ENCODE data around the gene KISS1R.
"Not testable (repeated sequence)": the region's sequence is repeated elsewhere in the genome, so short reads cannot be mapped to it uniquely, and the experiment has no call there.

Gene KISS1R

GRCh38 chr19:881385-882071, 35.6 kb upstream of the KISS1R start:
- no peak for DNase-seq (ENCODE audit: low read depth)

- no peak for DNase-seq (ENCODE audit: low read depth)
These were observed 34.1 kb upstream of the KISS1R start for GRCh38 chr19:882871-883497.

DNA sequence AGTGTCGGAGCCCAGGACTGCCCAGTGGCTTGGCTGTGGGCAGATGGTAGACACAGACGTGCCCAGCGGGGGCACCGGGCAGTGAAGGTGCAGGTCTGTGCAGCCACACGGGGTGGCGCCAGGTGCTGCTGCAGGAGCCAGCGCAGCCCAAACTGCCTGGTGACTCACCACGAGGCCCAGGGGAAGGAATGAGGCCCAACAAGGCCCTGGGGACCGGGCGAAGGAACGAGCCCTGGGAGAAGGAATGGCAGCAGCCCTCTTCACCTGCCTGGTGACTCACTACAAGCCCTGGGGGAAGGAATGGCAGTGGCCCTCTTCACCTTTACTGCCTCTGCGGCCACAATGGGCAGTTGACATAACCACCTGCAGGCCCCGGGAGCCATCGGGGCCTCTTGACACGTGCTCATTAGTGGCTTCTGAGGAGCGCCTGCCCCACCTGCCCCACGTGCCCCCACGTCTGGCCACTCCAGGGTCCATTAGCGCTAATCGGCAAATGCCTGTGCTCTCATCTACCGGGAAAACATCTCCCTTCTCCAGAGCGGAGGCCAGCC, 33.4 kb upstream of the KISS1R start:
- no peak for DNase-seq (ENCODE audit: low read depth)

- DNase-seq (ENCODE audit: low read depth) = no peak
These were observed 32.5 kb upstream of the KISS1R start for GRCh38 chr19:884420-885211.

- DNase-seq (ENCODE audit: low read depth) = no peak
These were observed 31.5 kb upstream of the KISS1R start for GRCh38 chr19:885536-886224.

- DNase-seq (ENCODE audit: low read depth) = peak; percentile 75
These were observed 30.1 kb upstream of the KISS1R start for GRCh38 chr19:887072-887471.

GRCh38 chr19:887599-887998, 29.5 kb upstream of the KISS1R start:
- no peak for DNase-seq (ENCODE audit: low read depth)

GRCh38 chr19:888581-889385, 28.4 kb upstream of the KISS1R start:
- no peak for DNase-seq (ENCODE audit: low read depth)

DNA sequence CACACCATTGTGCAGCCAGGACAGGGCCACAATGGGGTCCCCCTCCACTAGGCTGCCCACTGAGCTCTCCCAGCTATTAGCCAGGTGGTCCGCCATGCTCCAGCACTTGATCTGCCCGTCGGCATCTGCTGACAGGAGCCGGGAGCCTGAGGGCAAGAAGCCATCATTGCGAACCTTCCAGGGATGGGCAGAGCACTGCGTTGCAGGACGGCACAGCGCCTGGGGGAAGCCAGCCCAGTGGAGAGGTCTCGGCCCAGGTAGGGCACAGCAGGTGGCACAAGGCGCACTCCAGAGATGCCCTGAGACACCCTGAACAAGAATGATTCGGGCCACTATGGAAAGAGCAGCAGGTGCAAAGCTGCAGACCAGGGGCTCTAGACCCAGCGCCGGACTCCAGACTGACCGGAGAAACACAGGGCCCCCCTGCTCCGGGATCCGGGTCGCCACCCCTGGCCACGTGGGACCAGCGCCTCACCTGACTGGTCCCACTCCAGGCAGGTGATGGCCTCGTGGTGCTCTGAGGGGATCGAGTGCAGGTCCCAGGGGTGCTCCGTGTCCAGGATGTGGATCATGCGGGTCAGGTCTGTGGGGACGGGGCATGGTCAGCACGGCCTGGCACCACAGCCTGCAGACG, 27.4 kb upstream of the KISS1R start:
- DNase-seq (ENCODE audit: low read depth) = no peak

GRCh38 chr19:890831-891230, 26.3 kb upstream of the KISS1R start:
- DNase-seq (ENCODE audit: low read depth) = no peak

- DNase-seq (ENCODE audit: low read depth) = not testable (repeated sequence)
These were observed 25.5 kb upstream of the KISS1R start for GRCh38 chr19:891421-892200.

GRCh38 chr19:892243-892893, 24.8 kb upstream of the KISS1R start:
- DNase-seq (ENCODE audit: low read depth) = no peak

DNA sequence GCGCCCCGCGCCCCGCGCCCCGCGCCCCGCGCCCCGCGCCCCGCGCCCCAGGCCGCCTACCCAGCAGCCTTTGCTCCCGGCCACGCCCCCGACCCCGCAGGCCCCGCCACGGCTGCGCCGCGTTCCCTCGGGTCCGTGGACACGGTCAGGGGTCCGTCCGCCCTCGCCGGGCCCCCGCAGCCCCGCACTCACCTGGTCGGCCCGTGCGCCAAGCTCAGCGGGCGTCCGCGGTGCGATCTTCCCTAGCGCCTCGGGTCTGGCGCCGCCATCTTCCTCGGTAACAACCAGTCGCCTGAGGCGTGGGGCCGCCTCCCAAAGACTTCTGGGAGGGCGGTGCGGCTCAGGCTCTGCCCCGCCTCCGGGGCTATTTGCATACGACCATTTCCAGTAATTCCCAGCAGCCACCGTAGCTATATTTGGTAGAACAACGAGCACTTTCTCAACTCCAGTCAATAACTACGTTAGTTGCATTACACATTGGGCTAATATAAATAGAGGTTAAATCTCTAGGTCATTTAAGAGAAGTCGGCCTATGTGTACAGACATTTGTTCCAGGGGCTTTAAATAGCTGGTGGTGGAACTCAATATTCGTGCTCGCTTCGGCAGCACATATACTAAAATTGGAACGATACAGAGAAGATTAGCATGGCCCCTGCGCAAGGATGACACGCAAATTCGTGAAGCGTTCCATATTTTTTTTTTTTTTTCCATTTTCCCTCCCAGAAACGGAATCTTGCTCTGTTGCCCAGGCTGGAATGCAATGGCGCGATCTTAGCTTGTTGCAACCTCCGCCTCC, 24.0 kb upstream of the KISS1R start, which contains the start of the genes MED16 and RNU6-9:
Gene MED16, minus strand, starts transcription at position 294 of the 796 bp plus-strand sequence. CDS start 2,056 bp downstream, outside the sequence.
Gene RNU6-9, plus strand, starts transcription at position 591 of the 796 bp plus-strand sequence.
- DNase-seq (ENCODE audit: low read depth) = peak; percentile 86

GRCh38 chr19:896434-896833, 20.7 kb upstream of the KISS1R start:
- no peak for DNase-seq (ENCODE audit: low read depth)

- DNase-seq (ENCODE audit: low read depth) = no peak
These were observed 20.1 kb upstream of the KISS1R start for GRCh38 chr19:896999-897398.

- DNase-seq (ENCODE audit: low read depth) = no peak
These were observed 19.6 kb upstream of the KISS1R start for GRCh38 chr19:897442-898039.

- peak; percentile 28 for DNase-seq (ENCODE audit: low read depth)
These were observed 18.5 kb upstream of the KISS1R start for GRCh38 chr19:898663-899062.
